GM18907 (cell line): Measurements from ENCODE around the gene TSHZ2.
A peak's percentile ranks its signal among the peaks of the same experiment; 100 is the strongest.

Source experiments
- ATAC-seq: cut with Tn5 transposase; IDR thresholded peaks from one replicate; pipeline ENCODE4 v1.9.1; 2021; ENCODE audit warnings: mild to moderate bottlenecking, moderate library complexity; ENCODE audit not compliant: unreplicated experiment

The TSHZ2 gene

GRCh38 chr20:53194306-53195290, 222.4 kb downstream of the TSHZ2 start:
- no peak for ATAC-seq

- ATAC-seq = no peak
Observed at GRCh38 chr20:53195876-53196610, 223.9 kb downstream of the TSHZ2 start.

- ATAC-seq = no peak
Observed at GRCh38 chr20:53201588-53201987, 229.4 kb downstream of the TSHZ2 start.

GRCh38 chr20:53202777-53203176, 230.6 kb downstream of the TSHZ2 start:
- ATAC-seq = no peak

- no peak for ATAC-seq
Observed at GRCh38 chr20:53205046-53205445, 232.9 kb downstream of the TSHZ2 start.

GRCh38 chr20:53208110-53208832, 236.1 kb downstream of the TSHZ2 start:
- ATAC-seq = no peak

GRCh38 chr20:53210041-53210440, 237.9 kb downstream of the TSHZ2 start:
- no peak for ATAC-seq

GRCh38 chr20:53210931-53211330, 238.8 kb downstream of the TSHZ2 start:
- ATAC-seq = no peak

- ATAC-seq = no peak
Observed at GRCh38 chr20:53212018-53212417, 239.9 kb downstream of the TSHZ2 start.

- no peak for ATAC-seq
Observed at GRCh38 chr20:53214392-53214791, 242.2 kb downstream of the TSHZ2 start.

GRCh38 chr20:53215166-53215565, 243.0 kb downstream of the TSHZ2 start:
- no peak for ATAC-seq

- ATAC-seq = no peak
Observed at GRCh38 chr20:53216478-53216855, 244.3 kb downstream of the TSHZ2 start.

- peak; percentile 68 for ATAC-seq
Observed at GRCh38 chr20:53216856-53217576, 244.9 kb downstream of the TSHZ2 start.

GRCh38 chr20:53220482-53221307, 248.5 kb downstream of the TSHZ2 start:
- no peak for ATAC-seq

- ATAC-seq = no peak
Observed at GRCh38 chr20:53221731-53222130, 249.6 kb downstream of the TSHZ2 start.

GRCh38 chr20:53222416-53222815, 250.3 kb downstream of the TSHZ2 start:
- ATAC-seq = no peak

GRCh38 chr20:53222932-53223331, 250.8 kb downstream of the TSHZ2 start:
- ATAC-seq = no peak

- no peak for ATAC-seq
Observed at GRCh38 chr20:53223626-53224172, 251.5 kb downstream of the TSHZ2 start.

- no peak for ATAC-seq
Observed at GRCh38 chr20:53224851-53225250, 252.7 kb downstream of the TSHZ2 start.
